Lung (tissue), 12 donors: ENCODE measurements around the gene FAT2. TPM values are rescaled to one million over a fixed set of nuclear protein-coding genes. Genes with fewer than 3 reads are reported as not detected.

Experiments
- ATAC-seq: fragments of 200-7000 bp; cut with Tn5 transposase; one replicate; pipeline ENCODE4 v1.9.1; 2020; ENCODE audit warnings: moderate number of reproducible peaks; ENCODE audit not compliant: insufficient read depth, low FRiP score
- DNase-seq, 3 donors: peaks; one replicate each; pipeline ENCODE4 v3.0.0-alpha.2; 2013 to 2017
- H3K27ac ChIP-seq, 2 donors: one replicate each; pipeline ENCODE4 v1.5.1; 2013; ENCODE audit warnings: mild to moderate bottlenecking in 2 of 2, moderate library complexity in 2 of 2, control low read depth in 1 of 2, inconsistent platforms in 1 of 2, low read depth in 1 of 2, low read length in 1 of 2
- H3K27me3 ChIP-seq, 3 donors: one replicate each; pipeline ENCODE4 v1.5.1; 2013; ENCODE audit warnings: low read length in 2 of 3; ENCODE audit not compliant: control insufficient read depth in 3 of 3, insufficient read depth in 3 of 3
- H3K36me3 ChIP-seq, 4 donors: one replicate each; pipeline ENCODE4 v1.5.1; 2013; ENCODE audit warnings: low read length in 4 of 4, mild to moderate bottlenecking in 1 of 4, moderate library complexity in 1 of 4; ENCODE audit not compliant: control insufficient read depth in 4 of 4, insufficient read depth in 4 of 4
- H3K4me1 ChIP-seq, 5 donors: one replicate each; pipeline ENCODE4 v1.5.1; 2013; ENCODE audit warnings: low read length in 5 of 5, mild to moderate bottlenecking in 2 of 5, moderate library complexity in 1 of 5; ENCODE audit not compliant: control insufficient read depth in 5 of 5, insufficient read depth in 5 of 5
- H3K4me3 ChIP-seq: one replicate; pipeline ENCODE4 v1.5.1; 2013; ENCODE audit warnings: mild to moderate bottlenecking, control low read depth, moderate library complexity
- H3K9ac ChIP-seq, 2 donors: one replicate each; pipeline ENCODE4 v1.5.1; 2013; ENCODE audit warnings: low read length in 2 of 2, control low read depth in 1 of 2; ENCODE audit not compliant: insufficient read depth in 1 of 2
- H3K9me3 ChIP-seq, 4 donors: one replicate each; pipeline ENCODE4 v1.5.1; 2013; ENCODE audit warnings: low read length in 3 of 4, mild to moderate bottlenecking in 1 of 4, moderate library complexity in 1 of 4; ENCODE audit not compliant: control insufficient read depth in 4 of 4, insufficient read depth in 3 of 4
- WGBS, 2 donors: extraction: QIAGEN DNeasy Blood & Tissue Kit; methylation state at CpG; one replicate each; pipeline ENCODE4 v1.1.7; 2013; 5-methylcytosine and 5-hydroxymethylcytosine counted together
- polyA plus RNA-seq, 2 donors: library from polyadenylated mRNA; stranded (reverse); fragments of 200-250 nt; gene quantifications; one replicate each; pipeline ENCODE4 v1.2.1, GENCODE V29; 2013
- total RNA-seq, 2 donors: library from RNA; depleted of rRNA in 1 of 2; stranded (reverse); fragments of >200 nt in 1 of 2; gene quantifications; one replicate each; pipeline ENCODE4 v1.2.1, GENCODE V29; 2014 to 2021
- TF ChIP-seq, protein P1 (sequence below): IDR thresholded peaks from 2 replicates; pipeline ENCODE4 v1.5.1; 2012; ENCODE audit warnings: mild to moderate bottlenecking; ENCODE audit errors: control extremely low read depth, extremely low read depth
- donor health status: control.
- donor health status: control.
- donor health status: Bipolar disorder and iron deficiency.
- donor health status: healthy.
- donor health status: DM: yes; HTN: yes; CAD: no.

Gene FAT2
- total and polyA plus RNA-seq, 4 donors: 0.24 to 3.1 (median 0.67) TPM

DNA sequence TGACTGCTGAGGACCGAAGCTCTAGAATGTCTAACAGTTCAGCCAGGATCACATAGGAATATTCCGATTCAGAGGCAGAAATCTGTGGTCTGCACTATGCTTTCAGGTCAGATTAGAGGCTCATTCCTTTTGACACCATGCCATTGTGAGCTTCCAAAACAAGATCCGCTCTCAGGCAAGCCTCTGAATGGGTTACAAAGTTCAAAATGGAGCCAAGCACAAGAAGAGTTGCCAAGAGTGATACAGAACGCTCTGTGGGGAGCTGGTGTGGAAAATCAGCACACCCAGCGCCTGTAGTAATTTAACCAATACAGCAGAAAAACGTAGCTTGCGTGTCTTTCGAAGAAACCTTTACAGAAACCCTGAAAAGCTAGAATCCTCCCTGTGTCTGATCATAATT, 33.3 kb upstream of the FAT2 start:
- ATAC-seq (no peak), DNase-seq (no peak)
- Histone ChIP-seq H3K27ac (no peak overlapping the region), H3K9me3 (no peaks in the 10 kb centered on the region), H3K36me3 (no peaks in the 10 kb centered on the region), H3K4me3 (no peak overlapping the region), H3K4me1 (no peaks in the 10 kb centered on the region), H3K9ac (no peak overlapping the region), H3K27me3 (no peaks in the 10 kb centered on the region)
- TF ChIP-seq, protein P1, sequence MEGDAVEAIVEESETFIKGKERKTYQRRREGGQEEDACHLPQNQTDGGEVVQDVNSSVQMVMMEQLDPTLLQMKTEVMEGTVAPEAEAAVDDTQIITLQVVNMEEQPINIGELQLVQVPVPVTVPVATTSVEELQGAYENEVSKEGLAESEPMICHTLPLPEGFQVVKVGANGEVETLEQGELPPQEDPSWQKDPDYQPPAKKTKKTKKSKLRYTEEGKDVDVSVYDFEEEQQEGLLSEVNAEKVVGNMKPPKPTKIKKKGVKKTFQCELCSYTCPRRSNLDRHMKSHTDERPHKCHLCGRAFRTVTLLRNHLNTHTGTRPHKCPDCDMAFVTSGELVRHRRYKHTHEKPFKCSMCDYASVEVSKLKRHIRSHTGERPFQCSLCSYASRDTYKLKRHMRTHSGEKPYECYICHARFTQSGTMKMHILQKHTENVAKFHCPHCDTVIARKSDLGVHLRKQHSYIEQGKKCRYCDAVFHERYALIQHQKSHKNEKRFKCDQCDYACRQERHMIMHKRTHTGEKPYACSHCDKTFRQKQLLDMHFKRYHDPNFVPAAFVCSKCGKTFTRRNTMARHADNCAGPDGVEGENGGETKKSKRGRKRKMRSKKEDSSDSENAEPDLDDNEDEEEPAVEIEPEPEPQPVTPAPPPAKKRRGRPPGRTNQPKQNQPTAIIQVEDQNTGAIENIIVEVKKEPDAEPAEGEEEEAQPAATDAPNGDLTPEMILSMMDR: no peak
- WGBS, 2 donors: 75 to 84% methylated on average over 8 of the region's 8 CpGs

DNA sequence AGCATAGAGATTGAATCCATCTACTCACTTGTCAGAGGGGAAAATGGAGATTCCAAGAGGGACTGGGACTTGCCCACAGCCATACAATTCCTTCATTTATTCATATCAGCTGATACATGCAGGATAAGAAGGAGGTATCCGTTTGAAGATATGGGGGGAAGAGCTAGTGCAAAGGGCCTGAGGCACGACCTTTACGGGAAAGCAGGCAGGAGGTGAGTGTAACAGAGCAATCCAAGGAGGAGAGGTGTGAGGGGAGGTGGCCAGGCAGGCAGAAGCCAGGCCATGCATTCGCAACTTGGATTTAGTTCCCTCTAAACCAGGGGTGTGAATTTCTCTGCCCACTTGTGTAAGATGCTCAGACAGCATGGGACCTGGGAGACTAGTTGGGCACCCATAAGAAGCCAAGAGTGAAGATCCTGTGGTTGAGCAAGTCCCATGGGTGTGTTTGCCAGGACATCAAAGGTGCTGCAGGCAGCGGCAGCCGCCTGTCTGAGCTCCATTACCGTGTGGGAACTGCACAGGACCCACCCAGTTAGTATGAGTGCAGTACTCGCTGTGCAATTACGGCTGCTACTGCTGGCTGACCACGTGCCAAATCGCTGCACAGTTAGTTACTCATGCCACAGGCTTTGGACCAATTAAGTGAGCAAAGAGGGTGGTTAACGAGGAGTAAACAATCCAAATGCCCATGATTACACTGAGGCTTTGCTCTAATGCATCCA, 31.4 kb upstream of the FAT2 start:
- no peak overlapping the region for H3K9ac ChIP-seq
- no peak for DNase-seq
- no peaks in the 10 kb centered on the region for H3K27me3 ChIP-seq
- H3K4me3 ChIP-seq: no peak overlapping the region
- H3K36me3 ChIP-seq: no peaks in the 10 kb centered on the region
- 79 to 81% methylated on average over 12 of the region's 12 CpGs for WGBS, 2 donors
- no peaks in the 10 kb centered on the region for H3K4me1 ChIP-seq
- H3K27ac ChIP-seq: no peak overlapping the region
- TF ChIP-seq, protein P1: no peak
- no peaks in the 10 kb centered on the region for H3K9me3 ChIP-seq
- ATAC-seq: no peak

DNA sequence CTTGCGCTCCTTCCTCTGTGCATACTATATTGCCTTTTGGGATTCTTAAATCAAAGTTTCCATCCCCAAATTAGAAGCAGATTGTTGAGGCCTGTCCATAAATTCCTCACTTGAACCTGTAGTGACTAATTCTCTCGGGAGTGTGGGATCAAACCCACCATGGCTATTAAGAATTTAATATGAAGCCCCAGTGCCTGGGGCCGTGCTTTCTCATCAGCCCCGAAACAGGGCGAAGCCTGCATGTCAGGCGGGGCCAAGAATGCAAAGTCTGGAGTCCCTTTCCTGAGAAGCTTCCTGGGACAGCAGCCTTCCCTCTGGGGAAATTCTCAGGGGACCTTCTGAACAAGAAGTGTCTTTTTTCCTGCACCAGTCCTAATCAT, 29.3 kb upstream of the FAT2 start:
- WGBS, 2 donors: 88% methylated on average over 6 of the region's 6 CpGs
- TF ChIP-seq, protein P1: no peak
- no peak overlapping the region for H3K9ac ChIP-seq
- no peak overlapping the region for H3K27ac ChIP-seq
- no peak overlapping the region for H3K4me3 ChIP-seq
- ATAC-seq: no peak
- no peak for DNase-seq
- no peaks in the 10 kb centered on the region for H3K4me1 ChIP-seq
- no peaks in the 10 kb centered on the region for H3K36me3 ChIP-seq
- peaks cover 0 to 4% (median 0%) of the 10 kb centered on the region in 3 donors for H3K27me3 ChIP-seq
- H3K9me3 ChIP-seq: no peaks in the 10 kb centered on the region
